Non-pigmented ciliary epithelial cell (primary cell): ENCODE results near the gene GSTO2.
A peak's percentile ranks its signal among the peaks of the same experiment; 100 is the strongest.
"Not testable (repeated sequence)": the region's sequence is repeated elsewhere in the genome, so short reads cannot be mapped to it uniquely, and the experiment has no call there.

Experiments
- DNase-seq: peaks from one replicate; pipeline ENCODE4 v3.0.0-alpha.2; 2010; ENCODE audit warnings: low read depth

Gene GSTO2

DNA sequence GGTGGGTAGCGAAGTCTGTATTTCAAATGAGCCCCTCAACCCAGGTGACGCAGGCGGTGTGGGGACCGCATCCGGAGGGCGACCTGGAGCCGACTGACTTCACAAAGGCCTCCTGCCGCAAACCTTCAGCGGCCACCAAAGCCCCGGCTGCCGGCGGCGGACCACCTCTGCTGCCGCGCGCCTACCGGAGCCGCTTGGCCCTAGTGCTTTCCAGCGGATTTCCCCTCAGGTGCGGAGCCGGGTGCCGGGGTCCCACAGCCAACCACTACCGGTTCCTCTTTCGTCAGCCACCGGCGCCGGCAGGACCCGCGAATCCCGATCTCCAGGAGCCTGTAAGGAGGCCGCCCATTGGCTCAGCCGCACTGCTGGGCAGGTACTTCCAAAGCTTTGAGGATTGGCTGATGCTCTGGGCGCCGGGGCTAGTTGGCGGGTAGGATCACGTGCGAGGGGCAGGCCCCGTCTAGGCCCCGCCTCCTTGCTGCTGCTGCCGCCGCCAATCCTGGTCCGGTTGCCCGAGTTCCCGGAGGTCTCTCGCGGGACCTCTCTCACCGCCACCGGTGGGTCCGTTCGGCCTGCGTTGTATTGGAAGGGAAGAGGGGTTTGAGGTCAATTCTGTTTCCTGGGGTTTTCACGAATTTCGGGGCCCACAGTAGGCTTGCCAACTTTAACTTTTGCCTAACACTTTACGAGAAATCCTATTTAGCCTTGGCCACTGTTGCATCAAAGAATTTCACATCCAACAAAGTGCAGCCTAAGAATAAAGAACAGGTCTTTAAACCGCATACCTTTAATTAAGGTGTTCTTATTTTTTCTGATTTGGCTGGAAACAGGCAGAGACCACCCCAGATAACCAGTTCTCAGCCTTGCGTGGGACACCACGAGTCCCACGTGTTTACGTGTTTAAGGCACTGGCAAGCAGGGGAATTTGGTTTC, at the start of gene GSTO2:
TSS of gene GSTO2 (plus strand) at position 472 of the 933 bp plus-strand sequence. CDS start 5,732 bp downstream, outside the sequence.
- peak; percentile 95 for DNase-seq

DNA sequence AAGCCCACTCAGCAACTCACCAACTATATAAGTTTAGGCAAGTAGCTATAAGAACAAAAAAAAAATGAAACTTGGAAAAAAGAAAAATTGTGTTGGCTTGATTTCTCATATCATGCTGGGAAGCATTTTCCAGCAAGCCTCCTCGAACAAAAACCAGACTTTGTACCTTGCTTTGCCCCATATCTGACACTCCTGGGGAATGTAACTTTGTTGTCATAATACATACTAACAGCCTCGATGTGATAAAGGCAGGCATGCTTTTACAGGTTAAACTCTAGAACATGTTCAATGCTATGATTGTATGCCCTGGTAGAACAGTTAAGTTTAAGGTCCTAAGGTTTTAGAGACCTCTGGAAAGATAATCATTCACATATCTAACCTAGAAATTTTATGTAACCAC, 48.5 kb upstream of the GSTO2 start:
- DNase-seq: no peak

DNA sequence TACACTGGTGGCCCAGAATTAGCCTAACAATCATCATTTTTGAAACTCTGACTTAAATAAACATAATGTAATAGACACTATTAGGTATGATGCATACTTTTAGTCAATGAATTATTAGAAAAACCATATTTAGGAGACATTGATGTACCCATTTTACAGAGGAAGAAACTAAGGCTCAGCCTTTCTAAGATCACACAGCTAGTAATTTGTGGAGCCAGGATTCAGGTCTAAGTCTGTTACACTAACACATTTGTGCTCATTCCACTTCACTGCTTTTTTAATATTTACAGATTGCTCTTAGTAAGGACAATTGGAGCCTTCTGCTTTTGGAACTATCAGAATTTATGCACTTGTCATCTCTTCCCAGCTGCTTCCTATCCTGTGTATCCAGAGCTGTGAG, 45.7 kb upstream of the GSTO2 start:
- no peak for DNase-seq

DNA sequence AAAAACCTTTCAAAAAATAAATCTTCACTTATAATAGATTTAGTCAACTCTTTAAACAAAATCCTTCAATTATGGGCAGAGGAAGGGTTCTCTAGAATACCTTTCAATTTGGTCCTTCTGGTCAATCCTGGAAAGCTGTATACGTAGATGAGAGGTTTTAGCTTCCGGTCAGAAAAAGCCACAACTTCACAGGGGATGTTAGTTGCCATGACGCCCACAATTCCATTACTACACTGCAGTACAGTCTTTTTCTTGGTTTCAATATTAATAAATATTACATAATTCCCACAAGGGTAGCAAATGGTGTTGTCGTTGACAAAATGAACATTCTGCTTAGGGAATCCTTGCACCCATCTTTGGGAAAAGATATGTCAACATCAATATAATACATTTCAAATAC, 38.5 kb upstream of the GSTO2 start:
- no peak for DNase-seq

DNA sequence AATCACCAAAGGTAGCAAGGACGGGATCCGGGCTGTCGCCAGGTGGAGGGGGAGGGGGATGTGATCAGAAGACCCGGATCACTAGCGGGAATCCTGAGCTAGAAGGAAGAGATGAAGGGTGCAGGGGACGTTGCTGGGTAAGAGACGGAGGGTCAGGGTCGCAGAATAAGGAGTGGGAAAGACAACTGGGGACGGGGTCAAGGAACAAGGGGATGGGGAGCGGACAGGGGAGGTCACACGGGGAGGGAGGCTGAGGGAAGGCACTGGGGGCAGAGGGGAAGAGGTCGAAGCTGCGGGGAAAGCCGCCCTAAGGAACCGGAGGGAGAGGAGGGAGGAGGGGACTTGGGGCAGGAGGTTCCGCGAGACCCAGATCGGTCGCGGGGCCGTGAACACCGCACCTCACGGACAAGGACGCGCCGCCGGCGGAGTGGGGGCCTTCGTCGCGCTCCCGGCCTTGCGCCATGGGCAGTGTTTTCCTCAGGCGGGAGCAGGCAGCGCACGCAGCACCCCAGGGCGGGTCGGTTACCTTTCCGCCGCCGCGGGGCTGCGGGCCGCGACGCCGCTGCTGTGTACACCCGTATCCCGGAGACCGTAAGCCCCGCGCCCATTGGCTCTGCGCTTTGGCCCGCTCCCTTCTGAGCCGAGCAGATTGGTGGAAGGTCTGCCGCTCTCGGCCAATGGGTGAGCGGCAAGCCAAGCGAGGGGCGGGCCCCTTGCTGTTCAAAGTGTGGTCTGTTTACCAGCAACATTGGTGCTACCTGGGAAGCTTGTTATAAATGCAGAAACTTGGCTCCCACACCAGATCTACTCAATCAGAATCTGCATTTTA, 37.0 kb upstream of the GSTO2 start, which contains the start of gene CFAP43:
TSS of gene CFAP43 (minus strand) at position 581 of the 829 bp plus-strand sequence. CDS start at position 463, 118 bp downstream.
- DNase-seq: peak; percentile 79

DNA sequence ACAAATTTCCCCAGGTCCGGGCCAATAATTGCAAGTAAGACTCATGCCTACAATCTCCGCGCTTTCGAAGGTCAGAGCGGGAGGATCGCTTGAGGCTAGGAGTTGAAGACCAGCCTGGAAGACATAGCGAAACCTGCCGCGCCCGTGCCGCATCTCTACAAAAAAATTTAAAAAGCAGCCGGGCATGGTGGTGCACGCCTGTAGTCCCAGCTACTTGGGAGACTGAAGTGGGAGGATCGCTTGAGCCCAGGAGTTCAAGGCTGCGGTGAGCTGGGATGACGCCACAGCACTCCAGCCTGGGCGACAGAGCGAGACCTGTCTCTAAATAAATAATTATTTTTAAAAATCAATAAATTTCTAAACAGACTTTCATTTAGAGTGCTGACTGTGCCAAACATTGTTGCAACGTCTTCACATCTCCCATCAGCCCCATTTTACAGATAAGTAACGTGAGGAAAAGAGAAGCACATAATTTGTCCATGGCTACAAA, 36.3 kb upstream of the GSTO2 start:
- DNase-seq: no peak

DNA sequence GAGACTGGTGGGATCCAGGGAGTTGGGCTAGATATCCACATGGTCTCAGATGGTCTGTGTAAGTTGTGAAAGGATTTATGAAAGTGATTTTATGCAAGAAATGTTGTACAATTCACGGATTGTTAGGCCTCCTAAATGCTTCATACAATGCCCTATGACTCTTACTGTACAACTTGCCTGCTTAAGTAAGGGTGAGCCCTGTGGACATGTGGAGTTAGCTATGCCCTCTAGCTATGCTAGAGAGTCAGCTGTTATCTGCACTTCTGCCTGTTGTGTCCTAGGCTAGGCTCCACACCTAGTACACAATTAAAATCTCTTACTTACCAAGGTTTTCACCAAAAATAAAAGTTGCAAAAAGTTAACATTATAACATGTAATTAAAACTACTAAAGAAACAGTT, 35.2 kb upstream of the GSTO2 start:
- no peak for DNase-seq

DNA sequence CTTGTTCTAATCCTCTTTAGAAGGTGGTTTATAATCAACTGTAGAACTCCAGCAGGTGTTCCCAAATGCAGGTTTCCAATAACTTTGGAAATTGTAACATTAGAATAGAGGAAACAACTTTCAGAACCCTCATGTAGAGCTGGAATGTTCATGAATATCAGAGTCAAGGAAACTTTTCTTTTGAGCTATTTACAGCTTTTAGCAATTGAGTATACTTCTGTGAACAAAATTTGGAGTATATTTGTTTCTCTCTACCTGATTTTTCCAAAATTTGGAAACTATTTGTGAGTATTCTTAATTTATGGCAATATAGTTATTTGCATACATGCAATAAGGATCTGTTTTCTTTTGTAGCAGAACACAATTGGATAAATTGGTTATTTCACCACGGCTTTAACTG, 34.0 kb upstream of the GSTO2 start:
- no peak for DNase-seq

DNA sequence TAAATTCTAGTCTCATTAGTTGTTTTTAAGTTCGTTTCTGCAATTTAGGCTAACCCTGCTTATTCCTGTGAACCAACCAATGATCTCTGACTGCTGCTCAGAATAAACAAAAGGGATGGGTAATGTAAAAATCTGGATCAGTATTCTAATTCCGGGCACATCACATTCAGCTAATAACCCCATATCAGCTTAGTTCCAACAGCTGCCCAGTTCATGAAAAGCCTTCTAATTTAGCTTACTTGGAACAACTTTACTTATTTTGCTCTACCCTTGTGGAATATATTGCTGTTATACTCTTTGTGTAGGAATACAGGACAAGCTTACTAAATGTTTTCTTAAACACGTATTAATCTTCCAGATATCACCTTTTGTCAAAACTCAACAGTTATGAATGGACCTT, 33.2 kb upstream of the GSTO2 start:
- no peak for DNase-seq

DNA sequence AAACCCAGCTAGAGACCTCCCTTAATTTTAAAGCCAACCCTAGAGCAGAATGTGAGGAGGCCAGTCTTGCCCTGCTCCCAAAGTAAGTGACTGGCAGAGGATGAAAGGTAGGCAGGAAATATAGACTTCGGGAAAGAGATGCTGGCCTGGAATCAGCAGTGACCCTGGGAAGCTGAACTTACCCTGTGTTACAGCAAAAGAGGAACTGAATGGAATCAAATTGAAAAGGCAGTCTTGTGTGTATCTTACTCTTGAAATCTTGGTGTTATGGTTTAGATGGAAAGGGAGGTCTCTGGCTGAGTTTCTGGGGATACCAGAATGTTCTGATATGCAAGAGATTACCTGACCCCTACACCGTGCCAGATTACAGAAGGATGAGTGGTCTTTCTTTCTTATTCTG, 28.9 kb upstream of the GSTO2 start:
- no peak for DNase-seq

DNA sequence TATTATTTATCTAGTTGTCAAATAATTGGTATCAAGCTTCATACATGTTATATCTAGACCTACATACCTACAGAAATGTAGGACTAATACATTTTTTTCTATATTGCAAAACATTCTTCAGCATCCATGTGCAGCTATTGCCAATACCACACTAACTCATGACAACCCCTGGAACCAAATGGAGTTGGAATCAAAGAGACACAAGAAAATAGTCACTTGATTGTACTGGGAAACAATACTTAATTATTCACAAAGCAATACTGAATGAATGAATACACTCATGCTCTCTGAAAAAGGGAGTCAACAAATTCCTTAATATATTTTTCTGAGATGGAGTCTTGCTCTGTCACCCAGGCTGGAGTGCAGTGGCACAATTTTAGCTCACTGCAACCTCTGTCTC, 26.4 kb upstream of the GSTO2 start:
- no peak for DNase-seq

DNA sequence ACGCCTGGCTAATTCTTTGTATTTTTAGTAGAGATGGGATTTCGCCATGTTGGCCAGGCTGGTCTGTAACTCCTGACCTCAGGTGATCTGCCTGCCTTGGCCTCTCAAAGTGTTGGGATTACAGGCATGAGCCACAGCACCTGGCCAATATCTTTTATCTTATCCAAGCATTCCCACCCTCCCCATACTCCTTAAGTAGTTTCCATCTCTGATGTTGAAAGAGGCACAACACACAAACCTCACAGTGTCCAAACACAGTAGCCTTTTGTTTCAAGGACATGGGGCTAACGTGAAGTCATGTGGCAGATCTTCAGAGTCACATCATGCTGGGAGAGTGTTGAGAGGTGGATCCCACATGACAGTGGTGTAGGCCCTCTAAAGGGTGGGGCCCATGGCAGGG, 26.0 kb upstream of the GSTO2 start:
- not testable (repeated sequence) for DNase-seq

DNA sequence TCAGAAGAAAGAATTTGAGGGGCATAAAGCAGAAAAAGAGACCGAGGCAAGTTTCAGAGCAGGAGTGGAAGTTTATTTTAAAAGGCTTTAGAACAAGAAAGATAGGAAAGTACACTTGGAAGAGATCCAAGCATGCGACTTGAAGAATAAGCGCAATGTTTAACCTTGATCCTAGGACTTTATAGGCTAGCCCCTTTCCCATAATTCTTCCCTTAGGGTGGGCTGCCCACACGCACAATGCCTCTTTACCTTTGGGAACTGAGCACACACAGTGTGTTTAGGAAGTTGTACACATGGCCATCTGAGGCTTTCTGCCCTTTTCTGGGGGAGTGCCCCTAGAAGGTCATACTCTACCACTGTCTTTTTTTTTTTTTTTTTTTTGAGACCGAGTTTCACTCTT, 25.5 kb upstream of the GSTO2 start:
- no peak for DNase-seq

DNA sequence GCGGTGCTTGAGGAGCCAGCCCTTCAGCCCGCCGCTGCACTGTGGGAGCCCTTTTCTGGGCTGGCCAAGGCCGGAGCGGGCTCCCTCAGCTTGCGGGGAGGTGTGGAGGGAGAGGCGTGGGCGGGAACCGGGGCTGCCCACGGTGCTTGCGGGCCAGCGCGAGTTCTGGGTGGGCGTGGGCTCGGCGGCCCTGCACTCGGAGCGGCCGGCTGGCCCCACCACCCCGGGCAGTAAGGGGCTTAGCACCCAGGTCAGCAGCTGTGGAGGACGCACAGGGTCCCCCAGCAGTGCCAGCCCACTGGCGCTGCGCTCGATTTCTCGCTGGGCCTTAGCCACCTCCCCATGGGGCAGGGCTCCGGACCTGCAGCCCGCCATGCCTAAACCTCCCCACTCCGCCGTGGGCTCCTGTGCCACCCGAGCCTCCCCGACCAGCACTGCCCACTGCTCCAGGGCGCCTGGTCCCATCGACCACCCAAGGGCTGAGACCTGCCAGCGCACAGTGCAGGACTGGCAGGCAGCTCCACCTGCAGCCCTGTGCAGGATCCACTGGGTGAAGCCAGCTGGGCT, 23.8 kb upstream of the GSTO2 start:
- no peak for DNase-seq

DNA sequence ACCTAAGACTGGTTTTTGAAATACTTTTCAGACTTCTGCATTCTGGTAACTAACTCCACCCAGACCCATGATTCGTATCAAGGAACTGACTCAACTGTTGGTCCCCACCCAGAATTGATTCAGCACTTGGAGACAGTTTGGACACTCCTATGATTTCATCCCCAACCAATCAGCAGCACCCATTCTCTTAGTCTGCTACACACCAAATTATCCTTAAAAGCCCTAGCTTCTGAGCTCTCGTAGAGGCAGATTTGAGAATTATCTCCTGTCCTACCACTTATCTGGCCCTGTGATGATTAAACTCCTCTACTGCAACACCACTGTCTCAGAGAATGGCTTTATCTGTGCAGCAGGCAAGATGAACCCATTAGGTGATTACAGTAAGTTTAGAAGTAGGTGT, 22.0 kb upstream of the GSTO2 start:
- DNase-seq: no peak

DNA sequence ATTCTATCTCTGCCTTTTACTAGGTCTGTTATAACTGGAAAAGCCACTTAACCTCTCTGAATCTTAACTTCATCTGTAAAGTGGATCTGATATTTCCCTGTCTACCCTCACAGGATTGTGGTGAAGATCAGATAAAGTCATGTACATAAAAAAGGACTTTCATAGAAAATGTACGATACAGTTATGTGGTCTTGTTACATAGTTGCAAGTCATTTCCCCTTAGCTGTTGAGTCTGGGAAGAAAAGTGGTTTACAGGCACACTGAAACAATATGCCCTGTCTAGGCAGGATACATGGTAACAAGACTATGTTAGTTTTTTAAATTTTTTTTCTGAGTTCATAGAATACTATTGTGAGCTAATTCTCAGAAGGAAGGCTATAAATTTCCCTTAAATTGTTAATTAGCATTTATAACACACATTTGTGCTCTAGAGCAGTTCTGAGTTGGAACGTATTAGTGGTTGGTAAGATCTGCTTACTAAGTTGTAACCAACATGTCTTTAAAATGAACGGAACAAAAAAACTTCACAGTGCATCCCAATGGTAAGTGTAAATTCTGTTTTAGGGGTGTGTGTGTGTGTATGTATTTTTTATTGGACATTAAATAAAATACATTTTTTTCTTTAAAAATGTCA, 21.4 kb upstream of the GSTO2 start:
- no peak for DNase-seq

DNA sequence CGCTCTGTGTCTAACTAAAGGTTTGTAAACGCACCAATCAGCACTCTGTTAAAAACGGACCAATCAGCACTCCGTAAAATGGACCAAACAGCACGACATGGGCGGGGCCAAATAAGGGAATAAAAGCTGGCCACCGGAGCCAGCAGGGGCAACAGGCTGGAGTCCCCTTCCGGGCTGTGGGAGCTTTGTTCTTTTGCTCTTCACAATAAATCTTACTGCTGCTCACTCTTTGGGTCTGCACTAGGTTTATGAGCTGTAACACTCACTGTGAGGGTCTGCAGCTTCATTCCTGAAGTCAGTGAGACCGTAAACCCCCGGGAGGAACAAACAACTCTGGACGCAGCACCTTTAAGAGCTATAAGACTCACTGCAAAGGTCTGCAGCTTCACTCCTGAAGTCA, 20.1 kb upstream of the GSTO2 start:
- not testable (repeated sequence) for DNase-seq

DNA sequence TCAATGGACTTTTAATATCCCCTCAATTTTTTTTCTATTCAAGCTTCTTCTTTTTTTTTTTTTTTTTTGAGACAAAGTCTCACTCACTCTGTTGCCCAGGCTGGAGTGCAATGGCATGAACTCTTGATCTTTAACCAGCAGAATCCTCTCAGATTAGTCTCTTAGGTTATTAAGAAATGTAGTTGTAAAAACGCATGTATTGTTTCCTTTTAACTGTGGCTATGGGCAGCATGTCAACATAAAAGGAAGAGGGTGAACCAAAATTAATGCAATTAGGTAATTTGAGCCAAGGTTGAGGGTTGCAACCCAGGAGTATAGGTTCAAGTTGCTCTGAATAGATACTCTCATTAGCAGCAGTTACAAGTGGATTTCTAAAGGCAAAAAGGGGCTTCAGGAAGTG, 18.6 kb upstream of the GSTO2 start:
- no peak for DNase-seq

DNA sequence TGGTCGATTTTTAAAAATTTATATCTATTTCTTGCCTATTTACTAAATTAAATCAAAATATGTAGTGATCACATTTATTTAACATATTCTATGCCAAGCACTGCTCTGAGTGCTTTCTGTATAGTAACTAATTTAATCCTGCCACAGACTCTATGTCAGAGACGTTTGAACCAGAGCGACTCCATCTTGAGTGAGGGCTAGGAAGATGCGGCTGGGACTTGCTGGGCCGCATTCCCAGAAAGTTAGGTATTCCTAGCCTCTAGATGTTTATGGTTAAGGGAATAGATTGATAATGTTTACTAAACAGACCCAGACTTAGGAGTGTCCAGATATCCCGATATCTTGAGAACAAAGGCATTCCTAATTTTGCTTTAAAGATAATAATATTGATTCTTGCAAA, 17.5 kb upstream of the GSTO2 start:
- no peak for DNase-seq

DNA sequence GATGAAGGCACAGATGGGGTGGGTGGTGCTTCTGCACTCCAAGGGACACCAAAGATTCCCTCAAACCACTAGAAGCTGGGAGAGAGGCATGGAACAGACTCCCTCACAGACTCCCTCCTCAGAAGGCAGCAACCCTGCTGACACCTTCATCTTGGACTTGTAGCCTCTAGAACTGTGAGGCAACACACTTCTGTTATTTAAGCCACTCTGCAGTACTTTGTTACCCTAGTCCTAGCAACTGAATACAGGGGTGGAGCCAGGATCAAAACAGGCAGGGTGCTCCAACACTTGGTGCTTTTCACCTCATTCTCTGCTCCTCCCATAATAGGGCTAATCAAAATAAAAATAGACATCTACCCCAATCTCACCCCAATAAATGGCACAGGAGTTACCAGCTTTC, 16.6 kb upstream of the GSTO2 start:
- DNase-seq: no peak

DNA sequence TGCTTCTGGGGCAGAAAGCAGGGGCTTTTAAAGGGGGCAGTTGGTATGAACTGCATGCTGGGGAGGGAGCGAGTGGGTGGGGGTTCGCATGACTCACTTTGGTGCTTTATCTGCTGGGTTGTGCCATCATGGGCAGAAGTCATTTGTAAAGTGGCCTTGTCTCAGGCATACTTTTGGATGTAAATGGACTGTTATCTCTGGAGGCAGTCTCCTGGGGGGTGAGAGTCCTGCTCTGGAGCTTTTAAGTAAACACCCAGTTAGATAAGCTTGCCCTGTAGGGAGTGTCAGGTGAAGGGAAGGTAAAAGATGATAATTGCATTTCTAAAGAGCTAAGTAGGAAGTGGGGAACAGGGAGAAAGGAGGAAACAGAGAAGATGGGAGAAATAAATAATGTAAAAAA, 15.9 kb upstream of the GSTO2 start:
- DNase-seq: no peak
